ENCODE results near the gene GNL2.

DNA sequence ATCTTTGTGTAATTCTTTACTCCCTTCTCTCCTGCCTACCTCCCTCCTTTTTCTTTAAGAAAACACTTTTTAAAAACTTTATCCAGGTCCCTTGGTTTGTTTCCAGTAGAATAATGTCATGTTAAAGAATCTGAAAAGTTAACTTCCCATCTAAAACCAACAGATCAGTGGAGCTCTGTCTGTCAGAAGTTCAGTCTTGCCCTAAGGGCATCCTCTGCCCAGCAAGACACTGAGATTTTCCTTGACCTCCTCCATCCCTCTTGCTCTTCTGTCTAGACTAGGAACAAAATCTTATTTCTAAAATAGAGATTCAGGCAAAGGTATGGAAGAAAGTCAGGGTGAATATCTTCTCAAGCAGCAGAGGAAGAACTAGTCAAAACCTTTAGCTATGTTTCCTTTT is 5.7 kb upstream of the GNL2 start:
- TF ChIP-seq, protein P1, sequence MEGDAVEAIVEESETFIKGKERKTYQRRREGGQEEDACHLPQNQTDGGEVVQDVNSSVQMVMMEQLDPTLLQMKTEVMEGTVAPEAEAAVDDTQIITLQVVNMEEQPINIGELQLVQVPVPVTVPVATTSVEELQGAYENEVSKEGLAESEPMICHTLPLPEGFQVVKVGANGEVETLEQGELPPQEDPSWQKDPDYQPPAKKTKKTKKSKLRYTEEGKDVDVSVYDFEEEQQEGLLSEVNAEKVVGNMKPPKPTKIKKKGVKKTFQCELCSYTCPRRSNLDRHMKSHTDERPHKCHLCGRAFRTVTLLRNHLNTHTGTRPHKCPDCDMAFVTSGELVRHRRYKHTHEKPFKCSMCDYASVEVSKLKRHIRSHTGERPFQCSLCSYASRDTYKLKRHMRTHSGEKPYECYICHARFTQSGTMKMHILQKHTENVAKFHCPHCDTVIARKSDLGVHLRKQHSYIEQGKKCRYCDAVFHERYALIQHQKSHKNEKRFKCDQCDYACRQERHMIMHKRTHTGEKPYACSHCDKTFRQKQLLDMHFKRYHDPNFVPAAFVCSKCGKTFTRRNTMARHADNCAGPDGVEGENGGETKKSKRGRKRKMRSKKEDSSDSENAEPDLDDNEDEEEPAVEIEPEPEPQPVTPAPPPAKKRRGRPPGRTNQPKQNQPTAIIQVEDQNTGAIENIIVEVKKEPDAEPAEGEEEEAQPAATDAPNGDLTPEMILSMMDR (IDR thresholded peaks at IDR 0.05; ENCODE audit: low read depth, low read length) = no peak
- TF ChIP-seq EZH2phosphoT487 (IDR thresholded peaks at IDR 0.05; ENCODE audit: low read depth) = no peak

Data from OCI-LY3 (cell line).